ENCODE measurements around the gene LAGE3. TPM values are rescaled to one million over a fixed set of nuclear protein-coding genes. Genes with fewer than 3 reads are reported as not detected.

Gene LAGE3
- total and polyA plus RNA-seq, 4 donors = 10.3 to 32.0 (median 23.9) TPM

DNA sequence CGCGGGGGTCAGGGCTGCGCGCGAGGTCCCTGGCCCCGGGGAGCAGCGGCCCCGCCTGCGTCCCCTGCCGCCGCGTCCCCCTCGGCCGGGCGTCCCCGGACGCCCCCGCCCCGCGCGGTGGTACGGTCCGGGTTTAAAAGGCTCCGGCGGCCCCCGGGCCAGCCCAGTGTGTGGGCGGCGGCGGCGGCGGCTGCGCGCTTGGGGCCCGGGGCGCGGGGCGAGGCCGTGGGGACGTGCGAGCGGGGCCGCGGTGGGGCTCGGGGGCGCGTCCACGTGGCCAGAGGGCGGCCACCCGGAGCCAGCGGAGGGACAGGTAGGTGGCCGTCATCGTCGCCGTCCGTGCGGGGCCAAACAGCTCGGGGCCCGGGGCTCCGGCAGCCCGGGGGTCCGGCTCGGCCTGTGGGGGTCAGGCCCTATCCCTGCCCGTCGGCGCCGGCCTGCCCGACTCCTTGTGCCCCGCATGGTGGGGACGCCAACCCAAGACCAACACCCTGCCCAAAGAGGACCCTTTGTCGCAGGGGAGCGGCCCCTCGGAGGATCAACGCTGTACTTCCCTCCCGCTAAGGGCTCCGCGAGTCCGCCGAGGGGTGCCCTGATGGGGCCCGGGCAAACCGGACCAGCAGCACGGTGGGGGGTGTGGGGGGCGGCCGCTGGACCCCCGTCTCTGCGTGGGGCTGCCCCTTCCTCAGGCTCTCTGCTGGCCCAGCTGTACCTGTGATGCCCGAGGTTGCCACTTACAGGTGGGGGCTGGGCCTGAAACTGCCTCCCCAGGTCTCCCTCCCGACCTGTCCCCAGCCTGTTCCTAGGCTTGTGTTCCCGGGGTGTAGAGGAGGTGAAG lies 20.7 kb downstream of the LAGE3 start, which contains the start of gene PLXNA3:
Gene PLXNA3 (plus strand): TSS at position 166 of the 838 bp plus-strand sequence. CDS start 1,903 bp downstream, outside the sequence.
- 0 to 29% methylated on average over 11 to 88 of the region's 88 CpGs for WGBS, 2 donors
- no peaks in the 10 kb centered on the region for H3K27me3 ChIP-seq (ENCODE audit: control insufficient read depth in 3 of 3, insufficient read depth in 3 of 3, low read length in 2 of 3)
- H3K9me3 ChIP-seq (ENCODE audit: control insufficient read depth in 4 of 4, insufficient read depth in 3 of 4, low read length in 3 of 4) = no peaks in the 10 kb centered on the region
- TF ChIP-seq, protein P1, sequence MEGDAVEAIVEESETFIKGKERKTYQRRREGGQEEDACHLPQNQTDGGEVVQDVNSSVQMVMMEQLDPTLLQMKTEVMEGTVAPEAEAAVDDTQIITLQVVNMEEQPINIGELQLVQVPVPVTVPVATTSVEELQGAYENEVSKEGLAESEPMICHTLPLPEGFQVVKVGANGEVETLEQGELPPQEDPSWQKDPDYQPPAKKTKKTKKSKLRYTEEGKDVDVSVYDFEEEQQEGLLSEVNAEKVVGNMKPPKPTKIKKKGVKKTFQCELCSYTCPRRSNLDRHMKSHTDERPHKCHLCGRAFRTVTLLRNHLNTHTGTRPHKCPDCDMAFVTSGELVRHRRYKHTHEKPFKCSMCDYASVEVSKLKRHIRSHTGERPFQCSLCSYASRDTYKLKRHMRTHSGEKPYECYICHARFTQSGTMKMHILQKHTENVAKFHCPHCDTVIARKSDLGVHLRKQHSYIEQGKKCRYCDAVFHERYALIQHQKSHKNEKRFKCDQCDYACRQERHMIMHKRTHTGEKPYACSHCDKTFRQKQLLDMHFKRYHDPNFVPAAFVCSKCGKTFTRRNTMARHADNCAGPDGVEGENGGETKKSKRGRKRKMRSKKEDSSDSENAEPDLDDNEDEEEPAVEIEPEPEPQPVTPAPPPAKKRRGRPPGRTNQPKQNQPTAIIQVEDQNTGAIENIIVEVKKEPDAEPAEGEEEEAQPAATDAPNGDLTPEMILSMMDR (IDR thresholded peaks at IDR 0.05; ENCODE audit: control extremely low read depth, extremely low read depth) = no peak
- ATAC-seq (ENCODE audit: insufficient read depth, low FRiP score) (peak; percentile 63), DNase-seq (peak; percentile 33 to 55 (median 39))
- H3K9ac ChIP-seq (ENCODE audit: insufficient read depth in 1 of 2, low read length in 2 of 2) = no peak within 1 kb of the TSS
- peak within 1 kb of the TSS; percentile 52 to 61 for H3K27ac ChIP-seq (ENCODE audit: low read depth in 1 of 2, low read length in 1 of 2)
- peaks cover 0 to 5% (median 2%) of the 10 kb centered on the region in 4 donors for H3K36me3 ChIP-seq (ENCODE audit: control insufficient read depth in 4 of 4, insufficient read depth in 4 of 4, low read length in 4 of 4)
- peaks cover 0 to 10% (median 0%) of the 10 kb centered on the region in 5 donors for H3K4me1 ChIP-seq (ENCODE audit: control insufficient read depth in 5 of 5, insufficient read depth in 5 of 5, low read length in 5 of 5)
- peak within 1 kb of the TSS; percentile 48 for H3K4me3 ChIP-seq

DNA sequence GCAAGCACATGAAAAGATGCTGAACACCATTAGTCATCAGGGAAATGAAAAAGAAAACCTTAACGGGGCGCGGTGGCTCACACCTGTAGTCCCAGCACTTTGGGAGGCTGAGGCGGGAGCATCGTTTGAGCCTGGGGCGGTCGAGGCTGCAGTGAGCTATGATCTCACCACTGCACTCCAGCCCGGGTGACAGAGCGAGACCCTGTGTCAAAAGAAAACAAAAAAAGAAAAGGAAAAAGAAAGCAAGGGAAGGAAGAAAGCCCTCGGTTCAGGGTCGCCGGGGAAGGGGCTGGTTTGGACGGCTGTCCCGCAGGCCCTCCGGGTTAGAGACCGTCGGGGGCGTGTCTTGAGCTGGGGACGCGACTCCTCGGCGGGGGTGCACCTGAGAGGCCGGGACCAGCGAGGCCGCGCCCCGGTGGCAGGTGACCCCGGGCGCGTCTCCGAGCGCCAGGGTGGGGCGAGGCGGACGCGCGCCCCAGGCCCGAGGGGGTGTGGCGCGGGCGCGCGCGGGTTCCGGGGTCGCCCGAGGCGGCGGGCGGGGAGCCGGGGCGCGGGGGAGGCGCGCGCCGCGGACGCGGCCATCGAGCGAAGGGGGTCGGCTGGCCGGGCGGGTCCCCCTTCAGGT lies 21.5 kb downstream of the LAGE3 start:
- Histone ChIP-seq H3K36me3 (ENCODE audit: control insufficient read depth in 4 of 4, insufficient read depth in 4 of 4, low read length in 4 of 4) (peaks cover 0 to 5% (median 2%) of the 10 kb centered on the region in 4 donors), H3K4me3 (peak overlapping the region; percentile 48), H3K9me3 (ENCODE audit: control insufficient read depth in 4 of 4, insufficient read depth in 3 of 4, low read length in 3 of 4) (no peaks in the 10 kb centered on the region), H3K27me3 (ENCODE audit: control insufficient read depth in 3 of 3, insufficient read depth in 3 of 3, low read length in 2 of 3) (no peaks in the 10 kb centered on the region), H3K27ac (ENCODE audit: low read depth in 1 of 2, low read length in 1 of 2) (peak overlapping the region in 1 of 2 donors; percentile 61), H3K9ac (ENCODE audit: insufficient read depth in 1 of 2, low read length in 2 of 2) (no peak overlapping the region), H3K4me1 (ENCODE audit: control insufficient read depth in 5 of 5, insufficient read depth in 5 of 5, low read length in 5 of 5) (peaks cover 0 to 10% (median 0%) of the 10 kb centered on the region in 5 donors)
- ATAC-seq (ENCODE audit: insufficient read depth, low FRiP score) (peak; percentile 44), DNase-seq (peak in 2 of 3 donors; percentile 21 to 46)
- 8 to 30% methylated on average over 25 to 65 of the region's 65 CpGs for WGBS, 2 donors
- TF ChIP-seq, protein P1 (IDR thresholded peaks at IDR 0.05; ENCODE audit: control extremely low read depth, extremely low read depth) = no peak

DNA sequence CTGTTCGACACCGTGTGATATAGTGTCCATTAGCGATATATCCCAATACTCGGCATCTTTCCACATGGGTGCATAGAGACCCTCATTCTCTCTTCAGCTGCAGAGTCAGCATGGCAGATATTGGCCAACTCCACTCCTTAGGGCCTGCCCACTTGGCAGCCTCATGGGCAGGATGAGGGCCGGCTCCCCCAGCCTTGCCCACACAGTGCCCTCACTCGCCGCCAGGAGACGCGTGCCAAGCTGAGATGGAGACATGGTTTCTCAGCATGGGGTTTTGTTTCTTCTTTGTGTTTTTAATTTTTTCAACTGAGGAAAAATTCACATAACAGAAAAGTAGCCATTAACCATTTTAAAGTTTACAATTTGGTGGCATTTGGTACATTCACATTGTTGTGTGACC lies 26.3 kb downstream of the LAGE3 start:
- TF ChIP-seq, protein P1 (IDR thresholded peaks at IDR 0.05; ENCODE audit: control extremely low read depth, extremely low read depth) = no peak
- 94 to 97% methylated on average over 9 of the region's 9 CpGs for WGBS, 2 donors
- H3K9me3 ChIP-seq (ENCODE audit: control insufficient read depth in 4 of 4, insufficient read depth in 3 of 4, low read length in 3 of 4) = no peaks in the 10 kb centered on the region
- ATAC-seq (ENCODE audit: insufficient read depth, low FRiP score) = no peak
- H3K36me3 ChIP-seq (ENCODE audit: control insufficient read depth in 4 of 4, insufficient read depth in 4 of 4, low read length in 4 of 4) = peaks cover 0 to 15% (median 3%) of the 10 kb centered on the region in 4 donors
- H3K4me1 ChIP-seq (ENCODE audit: control insufficient read depth in 5 of 5, insufficient read depth in 5 of 5, low read length in 5 of 5) = no peaks in the 10 kb centered on the region
- no peak overlapping the region for H3K27ac ChIP-seq (ENCODE audit: low read depth in 1 of 2, low read length in 1 of 2)
- H3K27me3 ChIP-seq (ENCODE audit: control insufficient read depth in 3 of 3, insufficient read depth in 3 of 3, low read length in 2 of 3) = no peaks in the 10 kb centered on the region
- H3K4me3 ChIP-seq = no peak overlapping the region
- no peak overlapping the region for H3K9ac ChIP-seq (ENCODE audit: insufficient read depth in 1 of 2, low read length in 2 of 2)
- no peak for DNase-seq

Data from lung (tissue), 12 donors.